ENCODE measurements around the gene MYO15B.

The MYO15B gene

DNA sequence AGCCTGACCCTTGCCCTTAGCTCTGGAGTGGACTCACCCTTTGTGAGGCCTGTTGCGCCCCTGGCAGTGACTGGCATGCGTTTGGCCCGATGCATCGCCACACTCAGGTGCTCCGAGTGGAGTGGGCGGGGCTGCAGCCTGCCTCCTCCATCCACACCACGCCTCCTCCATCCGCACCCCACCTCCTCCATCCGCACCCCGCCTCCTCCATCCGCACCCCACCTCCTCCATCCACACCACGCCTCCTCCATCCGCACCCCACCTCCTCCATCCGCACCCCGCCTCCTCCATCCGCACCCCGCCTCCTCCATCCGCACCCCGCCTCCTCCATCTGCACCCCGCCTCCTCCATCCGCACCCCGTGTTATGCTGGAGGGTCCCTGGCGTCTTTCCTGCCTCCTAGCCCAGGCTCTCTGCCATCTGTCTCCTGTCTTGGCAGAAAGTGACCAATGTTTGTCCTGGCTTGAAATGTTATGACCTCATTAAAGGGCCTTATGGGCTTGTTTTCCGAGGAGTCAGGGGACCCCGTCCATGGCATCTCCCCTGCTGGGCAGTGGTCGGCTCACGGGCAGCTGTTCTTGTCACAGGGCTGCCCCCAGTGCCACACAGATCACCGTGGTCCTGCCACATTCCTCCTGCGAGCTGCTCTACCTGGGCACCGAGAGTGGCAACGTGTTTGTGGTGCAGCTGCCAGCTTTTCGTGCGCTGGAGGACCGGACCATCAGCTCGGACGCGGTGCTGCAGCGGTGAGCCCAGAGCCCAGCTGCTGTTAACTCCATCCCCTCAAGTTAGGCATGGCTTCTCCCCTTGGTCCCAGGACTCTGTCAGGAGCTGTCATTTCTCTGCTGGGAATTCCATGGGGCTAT, 28.7 kb upstream of the MYO15B start:
- no peak for DNase-seq (ENCODE audit: low read depth)

DNA sequence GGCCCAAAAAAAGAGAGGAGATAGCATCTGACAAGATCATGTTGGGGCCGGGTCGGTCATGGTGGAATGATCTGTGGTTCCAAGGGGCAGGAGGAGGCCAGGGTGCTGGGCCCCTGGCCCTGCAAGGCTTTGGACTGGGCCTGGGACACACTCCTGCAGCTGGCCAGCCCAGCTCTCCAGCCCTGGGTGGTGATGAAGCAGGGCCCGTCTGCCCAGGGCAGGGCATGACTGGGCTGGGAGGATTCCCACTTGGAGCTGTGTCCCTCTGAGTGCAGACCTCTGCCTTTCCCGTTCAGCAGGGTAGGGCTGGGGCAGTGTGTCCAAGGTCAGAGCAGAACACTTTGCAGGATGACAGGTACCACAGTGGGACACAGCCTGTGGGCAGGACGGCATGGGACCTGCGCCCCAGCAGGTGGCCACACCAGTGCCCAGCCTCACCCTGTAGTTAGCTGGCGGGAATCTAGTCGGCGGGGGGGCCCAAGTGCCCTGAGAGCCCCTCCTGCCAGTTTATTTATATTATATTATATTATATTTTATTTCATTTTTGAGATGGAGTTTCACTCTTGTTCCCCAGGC, 27.6 kb upstream of the MYO15B start:
- no peak for DNase-seq (ENCODE audit: low read depth)

DNA sequence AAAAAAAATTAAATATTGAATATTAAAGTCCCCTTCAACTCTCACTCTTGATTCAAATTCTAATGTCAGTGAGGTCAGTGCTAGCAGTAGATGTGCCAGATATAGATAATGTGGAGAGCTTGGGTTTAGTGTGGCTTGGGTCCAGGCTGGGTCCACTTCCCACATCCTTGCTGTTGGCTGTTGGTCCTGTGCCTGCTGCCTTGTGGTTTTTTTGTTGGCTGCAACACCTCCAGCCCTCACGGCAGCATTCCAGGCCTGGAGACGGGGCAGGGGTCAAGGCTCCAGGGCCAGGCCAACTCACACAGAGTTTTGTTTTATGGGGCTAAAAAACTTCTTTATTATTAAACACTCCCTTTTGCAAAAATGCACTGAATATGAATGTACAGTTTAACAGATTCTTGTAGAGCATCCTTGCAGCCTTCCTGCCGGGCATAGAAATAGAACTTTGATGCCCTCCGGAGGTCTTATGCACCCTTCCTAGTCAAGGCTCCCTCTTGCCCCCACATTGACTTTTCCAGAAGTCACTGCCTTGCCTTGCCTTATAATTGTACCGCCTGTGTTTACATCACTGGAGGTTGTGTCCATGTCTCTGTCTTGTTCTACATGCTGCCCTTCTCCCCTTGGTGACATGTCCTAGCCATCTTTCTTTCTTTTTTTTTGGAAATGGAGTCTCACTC, 25.5 kb upstream of the MYO15B start:
- peak; percentile 75 for DNase-seq (ENCODE audit: low read depth)

DNA sequence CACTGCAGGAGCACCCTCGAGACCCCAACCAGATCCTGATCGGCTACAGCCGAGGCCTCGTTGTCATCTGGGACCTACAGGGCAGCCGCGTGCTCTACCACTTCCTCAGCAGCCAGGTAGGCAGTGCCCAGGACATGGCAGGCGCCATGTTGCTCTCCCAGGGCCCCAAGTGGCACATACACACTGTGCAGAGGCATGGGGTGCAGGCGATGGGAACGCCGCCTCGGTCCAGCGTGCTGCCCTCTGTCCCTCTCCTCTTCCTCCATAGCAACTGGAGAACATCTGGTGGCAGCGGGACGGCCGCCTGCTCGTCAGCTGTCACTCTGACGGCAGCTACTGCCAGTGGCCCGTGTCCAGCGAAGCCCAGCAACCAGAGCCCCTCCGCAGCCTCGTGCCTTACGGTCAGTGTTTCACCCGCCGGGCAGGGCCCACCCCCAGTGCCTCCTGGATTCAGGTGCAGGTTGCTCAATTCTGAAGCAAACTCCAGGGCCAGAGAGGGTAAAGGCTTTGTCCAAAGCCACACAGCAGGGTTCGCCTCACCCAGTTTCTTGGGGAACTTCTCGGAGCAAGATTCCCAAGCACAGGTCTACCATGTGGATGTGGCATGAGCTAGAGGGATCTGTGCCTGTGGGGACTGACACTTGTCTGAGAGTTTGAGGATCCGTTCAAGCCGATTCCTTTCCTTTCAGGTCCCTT, 24.4 kb upstream of the MYO15B start:
- no peak for DNase-seq (ENCODE audit: low read depth)

DNA sequence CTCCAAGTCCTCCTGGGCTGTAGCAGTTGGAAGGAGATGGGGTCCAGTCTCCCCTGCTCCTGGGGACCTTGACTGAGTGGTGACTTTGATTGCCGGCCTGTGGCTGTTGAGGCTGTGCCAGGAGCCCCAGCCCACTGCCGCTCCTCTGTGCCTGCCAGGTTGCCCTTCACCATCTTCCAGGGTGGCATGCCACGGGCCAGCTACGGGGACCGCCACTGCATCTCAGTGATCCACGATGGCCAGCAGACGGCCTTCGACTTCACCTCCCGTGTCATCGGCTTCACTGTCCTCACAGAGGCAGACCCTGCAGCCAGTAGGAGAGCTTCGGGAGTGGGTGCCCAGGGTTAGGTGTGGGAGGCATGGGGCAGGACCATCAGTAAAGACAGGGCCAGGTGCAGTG, 23.4 kb upstream of the MYO15B start:
- no peak for DNase-seq (ENCODE audit: low read depth)

DNA sequence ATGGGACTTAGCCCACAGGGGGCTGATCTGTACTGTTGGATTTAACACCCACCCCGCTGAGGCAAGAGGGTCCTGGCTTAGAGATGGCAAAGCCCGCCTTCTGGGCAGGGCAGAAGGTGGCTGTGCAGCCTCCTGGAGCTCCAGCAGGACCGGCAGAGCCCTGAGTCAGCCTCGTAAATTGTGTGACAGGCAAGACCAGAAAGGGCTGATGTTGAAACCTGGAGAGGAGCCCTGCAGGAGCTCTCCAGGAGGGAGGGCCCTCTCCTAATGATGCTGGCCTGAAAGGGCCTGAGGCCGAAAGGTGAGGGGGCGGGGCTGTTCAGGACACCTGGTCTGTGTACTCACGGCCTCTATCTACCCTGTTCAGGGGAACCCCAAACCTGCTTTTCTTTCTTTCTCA, 22.5 kb upstream of the MYO15B start:
- DNase-seq (ENCODE audit: low read depth): peak; percentile 44

DNA sequence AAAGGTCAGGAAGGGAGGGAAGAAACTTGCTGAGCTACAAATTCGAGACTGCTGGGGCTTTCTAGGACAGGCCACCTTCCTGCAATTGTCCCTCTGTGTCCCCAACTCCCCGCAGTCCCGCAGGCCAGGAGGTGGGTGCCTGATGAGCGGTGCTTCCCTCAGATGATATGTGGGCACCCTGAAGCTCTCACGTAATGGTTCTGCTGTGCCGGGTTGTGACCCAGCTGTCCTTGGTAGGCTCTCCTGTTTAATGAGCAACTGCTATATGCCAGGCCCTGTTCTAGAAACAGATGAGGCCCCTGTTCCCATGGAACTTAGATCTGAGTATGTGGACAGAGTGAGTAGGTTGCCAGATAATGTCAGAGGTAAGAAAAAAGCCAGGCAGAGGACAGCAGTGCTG, 22.0 kb upstream of the MYO15B start:
- DNase-seq (ENCODE audit: low read depth): no peak

DNA sequence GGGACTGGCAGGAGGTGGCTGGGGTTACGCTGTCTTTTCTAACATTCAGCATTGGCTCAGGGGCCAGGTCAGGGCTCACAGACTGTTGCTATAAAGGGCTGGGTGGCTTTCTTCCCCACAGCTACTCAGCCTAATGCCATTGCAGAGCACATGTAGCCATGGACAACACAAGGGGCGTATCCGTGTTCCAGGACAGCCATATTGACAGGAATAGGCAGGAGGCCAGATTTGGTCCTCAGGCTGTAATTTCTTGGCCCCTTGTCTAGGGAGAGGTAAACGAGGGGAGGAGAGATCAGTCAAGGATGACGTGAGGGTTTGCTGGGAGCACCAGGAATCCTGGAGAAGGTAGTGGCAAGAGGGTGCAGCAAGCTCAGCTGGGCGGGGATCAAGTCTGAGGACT, 21.2 kb upstream of the MYO15B start:
- DNase-seq (ENCODE audit: low read depth): no peak

DNA sequence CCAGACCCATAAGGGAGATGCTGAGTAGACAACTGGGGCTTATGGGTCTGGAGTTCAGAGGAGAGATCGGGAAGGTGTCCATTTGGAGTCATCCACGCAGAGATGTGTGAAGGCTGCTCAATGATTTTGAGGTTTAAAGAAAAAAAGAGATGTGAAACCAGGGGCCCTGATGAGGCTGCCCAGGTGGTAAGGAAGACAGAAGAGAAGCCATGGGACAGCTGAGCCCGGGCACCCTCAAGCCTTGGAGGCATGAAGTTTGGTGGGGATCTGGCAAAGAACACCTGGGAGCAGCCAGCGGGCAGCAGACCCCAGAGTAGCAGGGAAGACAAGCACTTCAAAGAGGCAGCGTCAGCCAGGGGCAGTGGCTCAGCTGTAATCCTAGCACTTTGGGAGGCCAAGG, 20.8 kb upstream of the MYO15B start:
- DNase-seq (ENCODE audit: low read depth): no peak

DNA sequence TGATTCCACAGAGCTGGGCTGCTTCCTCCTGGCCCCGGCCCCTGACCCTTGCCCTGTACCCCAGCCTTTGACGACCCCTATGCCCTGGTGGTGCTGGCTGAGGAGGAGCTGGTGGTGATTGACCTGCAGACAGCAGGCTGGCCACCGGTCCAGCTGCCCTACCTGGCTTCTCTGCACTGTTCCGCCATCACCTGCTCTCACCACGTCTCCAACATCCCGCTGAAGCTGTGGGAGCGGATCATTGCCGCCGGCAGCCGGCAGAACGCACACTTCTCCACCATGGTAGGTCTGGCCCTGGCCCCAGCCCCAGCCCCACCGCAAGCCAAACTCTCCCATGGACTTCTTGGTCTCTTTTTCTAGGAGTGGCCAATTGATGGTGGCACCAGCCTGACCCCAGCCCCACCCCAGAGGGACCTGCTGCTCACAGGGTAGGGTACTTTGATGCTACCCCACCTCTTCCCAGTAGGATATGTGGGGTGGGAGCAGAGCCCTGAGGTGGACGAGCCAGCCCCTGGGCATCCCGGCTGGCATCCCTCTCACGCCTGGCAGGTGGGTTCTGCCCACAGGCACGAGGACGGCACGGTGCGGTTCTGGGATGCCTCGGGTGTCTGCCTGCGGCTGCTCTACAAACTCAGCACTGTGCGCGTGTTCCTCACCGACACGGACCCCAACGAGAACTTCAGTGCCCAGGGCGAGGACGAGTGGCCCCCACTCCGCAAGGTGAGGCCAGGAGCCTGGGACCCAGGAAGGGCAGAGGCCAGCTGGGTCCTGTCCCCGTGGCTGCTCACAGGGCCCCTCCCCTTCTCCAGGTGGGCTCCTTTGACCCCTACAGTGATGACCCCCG, 19.0 kb upstream of the MYO15B start:
- DNase-seq (ENCODE audit: low read depth): no peak

DNA sequence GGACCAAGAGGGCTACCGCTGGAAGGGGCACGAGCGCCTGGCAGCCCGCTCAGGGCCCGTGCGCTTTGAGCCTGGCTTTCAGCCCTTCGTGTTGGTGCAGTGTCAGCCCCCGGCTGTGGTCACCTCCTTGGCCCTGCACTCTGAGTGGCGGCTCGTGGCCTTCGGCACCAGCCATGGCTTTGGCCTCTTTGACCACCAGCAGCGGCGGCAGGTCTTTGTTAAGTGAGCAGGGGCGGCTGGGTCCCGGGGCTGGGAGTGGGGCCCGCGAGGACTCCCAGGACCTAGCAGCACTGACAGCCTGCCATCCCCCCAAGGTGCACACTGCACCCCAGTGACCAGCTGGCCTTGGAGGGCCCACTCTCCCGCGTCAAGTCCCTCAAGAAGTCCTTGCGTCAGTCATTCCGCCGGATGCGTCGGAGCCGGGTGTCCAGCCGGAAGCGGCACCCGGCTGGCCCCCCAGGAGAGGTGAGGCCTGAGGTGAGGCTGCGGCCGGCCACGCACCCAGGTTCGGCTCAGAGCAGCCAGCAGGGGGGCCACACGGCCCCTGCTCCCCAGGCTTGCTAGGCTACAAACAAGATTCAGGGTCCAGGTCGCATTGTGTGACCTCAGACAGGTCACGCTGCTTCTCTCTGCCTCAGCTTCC, 17.4 kb upstream of the MYO15B start:
- DNase-seq (ENCODE audit: low read depth): no peak

DNA sequence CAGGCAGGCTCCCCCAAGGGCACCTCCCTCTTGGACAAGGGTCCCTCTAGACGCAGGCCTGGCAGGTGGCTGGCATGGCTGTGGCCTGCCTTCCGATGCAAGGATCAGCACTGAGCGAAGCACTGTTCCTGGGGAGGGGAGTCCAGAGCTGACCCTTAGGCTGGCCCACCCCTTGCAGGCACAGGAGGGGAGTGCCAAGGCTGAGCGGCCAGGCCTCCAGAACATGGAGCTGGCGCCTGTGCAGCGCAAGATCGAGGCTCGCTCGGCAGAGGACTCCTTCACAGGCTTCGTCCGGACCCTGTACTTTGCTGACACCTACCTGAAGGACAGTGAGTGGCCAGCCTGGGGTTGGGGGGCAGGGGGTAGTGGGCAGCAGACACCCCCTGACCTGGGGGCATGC, 16.8 kb upstream of the MYO15B start:
- DNase-seq (ENCODE audit: low read depth): no peak

DNA sequence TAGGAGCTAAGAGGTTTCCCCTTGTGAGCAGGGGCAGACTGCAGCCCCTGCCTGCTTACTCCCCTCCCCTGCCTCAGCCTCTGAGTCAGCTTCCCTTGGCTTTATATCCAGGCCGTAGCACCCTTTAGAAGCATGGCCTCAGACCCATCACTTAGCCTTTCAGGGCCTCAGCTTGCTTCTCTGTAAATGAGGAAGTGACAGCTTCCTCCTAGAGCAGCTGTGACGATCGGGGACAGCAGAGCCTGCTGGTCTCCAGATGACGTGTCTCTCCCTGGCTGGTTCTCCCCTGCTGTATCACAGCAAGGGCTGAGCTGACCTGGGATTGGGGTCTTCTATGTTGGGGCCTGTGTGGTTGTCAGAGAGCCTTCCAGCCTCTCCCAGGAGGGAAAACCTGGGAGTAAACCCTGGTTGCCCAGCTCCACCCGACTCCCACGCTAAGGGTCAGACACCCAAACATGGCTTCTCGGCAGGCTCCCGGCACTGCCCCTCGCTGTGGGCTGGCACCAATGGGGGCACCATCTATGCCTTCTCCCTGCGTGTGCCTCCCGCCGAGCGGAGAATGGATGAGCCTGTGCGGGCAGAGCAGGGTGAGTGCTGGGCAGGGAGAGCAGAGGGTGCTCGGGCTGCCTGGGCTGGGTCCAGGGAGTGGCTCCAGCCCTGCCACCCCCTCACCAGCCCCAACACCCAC, 16.3 kb upstream of the MYO15B start:
- no peak for DNase-seq (ENCODE audit: low read depth)

DNA sequence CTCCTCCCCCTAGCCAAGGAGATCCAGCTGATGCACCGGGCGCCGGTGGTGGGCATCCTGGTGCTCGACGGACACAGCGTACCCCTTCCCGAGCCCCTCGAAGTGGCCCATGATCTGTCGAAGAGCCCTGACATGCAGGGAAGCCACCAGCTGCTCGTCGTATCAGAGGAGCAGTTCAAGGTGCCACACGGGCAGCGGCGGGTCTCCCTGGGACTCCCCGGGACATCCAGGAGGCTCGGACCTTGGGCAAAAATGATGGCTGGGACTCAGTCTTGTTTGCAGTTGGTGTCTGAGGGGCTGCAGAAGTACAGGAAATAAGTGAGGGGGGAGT, 15.8 kb upstream of the MYO15B start:
- DNase-seq (ENCODE audit: low read depth): no peak

DNA sequence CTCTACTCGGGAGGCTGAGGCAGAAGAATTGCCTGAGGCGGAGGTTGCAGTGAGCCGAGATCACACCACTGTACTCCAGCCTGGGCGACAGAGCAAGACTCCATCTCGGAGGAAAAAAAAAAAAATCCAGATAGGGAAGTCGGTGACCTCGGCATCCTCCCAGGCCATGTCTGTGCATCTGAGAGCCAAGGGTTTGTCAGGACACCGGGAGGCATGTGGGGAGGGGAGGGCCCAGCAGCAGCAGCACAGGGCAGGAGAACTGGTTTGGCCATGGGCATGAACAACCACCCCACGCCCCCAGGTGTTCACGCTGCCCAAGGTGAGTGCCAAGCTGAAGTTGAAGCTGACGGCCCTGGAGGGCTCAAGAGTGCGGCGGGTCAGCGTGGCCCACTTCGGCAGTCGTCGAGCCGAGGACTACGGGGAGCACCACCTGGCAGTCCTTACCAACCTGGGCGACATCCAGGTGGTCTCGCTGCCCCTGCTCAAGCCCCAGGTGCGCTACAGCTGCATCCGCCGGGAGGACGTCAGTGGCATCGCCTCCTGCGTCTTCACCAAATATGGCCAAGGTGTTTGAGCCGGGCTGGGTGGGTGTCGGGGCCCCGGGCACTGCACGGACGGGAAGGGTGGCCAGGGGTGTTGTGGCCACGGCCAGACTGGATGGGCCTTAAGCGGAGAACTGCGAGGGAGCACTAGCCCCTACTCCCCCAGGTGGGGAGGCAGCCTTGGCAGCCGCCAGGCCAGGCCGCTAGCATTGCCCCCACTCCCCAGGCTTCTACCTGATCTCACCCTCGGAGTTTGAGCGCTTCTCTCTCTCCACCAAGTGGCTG, 14.7 kb upstream of the MYO15B start:
- no peak for DNase-seq (ENCODE audit: low read depth)

DNA sequence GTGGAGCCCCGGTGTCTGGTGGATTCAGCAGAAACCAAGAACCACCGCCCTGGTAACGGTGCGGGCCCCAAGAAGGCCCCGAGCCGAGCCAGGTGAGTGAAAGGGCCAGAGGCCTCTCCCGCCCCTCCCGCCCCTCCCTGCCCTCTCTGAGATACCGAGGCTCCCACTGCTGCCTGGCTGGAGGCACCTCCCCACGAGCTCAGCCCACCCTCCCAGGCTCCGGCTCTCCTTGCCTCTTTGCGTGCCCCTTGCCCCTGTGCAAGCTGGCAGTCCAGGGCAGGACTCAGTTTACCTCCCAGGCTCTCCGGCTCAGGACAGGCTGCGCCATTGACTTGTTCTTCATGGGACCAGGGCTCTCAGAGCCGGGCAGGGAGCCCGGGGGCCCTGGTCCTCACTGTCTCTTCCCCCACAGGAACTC, 14.1 kb upstream of the MYO15B start:
- no peak for DNase-seq (ENCODE audit: low read depth)

DNA sequence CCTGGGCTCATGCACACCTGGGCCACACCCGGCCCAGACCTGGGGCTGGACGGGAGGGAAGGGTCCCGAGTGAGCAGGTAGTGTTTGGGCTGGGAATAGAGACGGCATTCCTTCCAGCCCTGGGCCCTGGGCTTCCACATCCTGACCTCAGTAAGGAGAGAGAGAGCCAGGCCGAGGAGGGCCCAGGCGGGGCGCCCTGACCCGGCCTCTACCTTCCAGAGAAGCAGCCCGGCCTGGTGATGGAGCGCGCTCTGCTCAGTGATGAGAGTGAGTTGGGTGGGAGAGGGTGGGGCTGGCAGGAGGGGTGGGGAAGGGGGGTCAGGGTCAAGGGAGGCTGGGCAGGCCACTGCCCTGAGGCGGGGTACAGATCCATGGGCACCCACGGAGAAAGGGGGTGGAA, 13.6 kb upstream of the MYO15B start:
- no peak for DNase-seq (ENCODE audit: low read depth)

DNA sequence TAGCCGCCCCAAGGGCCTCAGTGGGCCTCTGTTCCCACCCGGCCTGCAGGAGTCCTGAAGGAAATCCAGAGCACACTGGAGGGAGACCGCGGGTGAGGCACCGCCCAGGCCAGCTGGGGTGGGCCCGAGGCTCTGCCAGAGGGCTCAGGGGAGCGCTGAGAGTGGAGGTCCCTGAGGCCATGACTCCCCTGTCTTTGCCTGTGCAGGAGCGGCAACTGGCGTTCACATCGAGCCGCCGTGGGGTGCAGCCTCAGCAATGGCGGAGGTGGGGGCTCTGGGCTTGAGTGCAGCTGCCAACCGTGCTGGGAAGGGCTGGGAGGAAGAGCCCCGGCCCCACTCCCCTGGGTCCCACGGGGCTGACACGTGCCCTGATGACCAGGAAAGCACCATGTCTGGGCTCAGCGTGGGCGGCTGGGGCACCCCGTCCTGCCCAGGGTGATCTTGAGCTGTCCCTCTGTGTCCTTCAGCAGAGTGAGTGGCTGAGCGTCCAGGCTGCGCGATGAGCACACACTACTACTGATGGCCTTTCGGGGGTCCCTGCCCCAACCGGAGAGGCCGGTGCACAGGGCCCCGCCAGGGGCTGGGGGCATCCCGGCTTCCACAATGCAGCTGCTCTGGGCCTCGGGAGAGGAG, 13.1 kb upstream of the MYO15B start:
- DNase-seq (ENCODE audit: low read depth): no peak

DNA sequence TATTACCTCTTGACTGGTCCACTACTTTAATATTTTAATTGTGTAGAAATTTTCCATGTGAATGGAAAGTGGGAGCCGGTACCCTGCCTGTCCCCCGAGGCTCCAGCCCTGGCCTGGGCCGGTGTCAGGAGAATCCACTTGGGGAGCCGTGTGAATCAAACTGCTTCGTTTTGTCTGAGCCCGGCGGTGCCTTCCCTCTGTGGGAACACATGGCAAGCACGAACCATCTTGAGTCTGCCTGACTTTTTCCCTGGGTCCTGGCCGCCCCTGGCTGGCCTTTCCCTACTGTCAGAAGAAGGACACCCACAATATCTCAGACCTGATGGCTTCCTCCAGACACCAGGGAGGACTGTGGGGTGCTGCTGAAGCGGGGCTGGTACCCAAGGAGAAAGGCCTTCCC, 12.4 kb upstream of the MYO15B start:
- no peak for DNase-seq (ENCODE audit: low read depth)
